Stimulated activated CD4-positive, alpha-beta T cell treated with anti-CD3 and anti-CD28 coated beads, Interleukin-4, amount 100 ng/mL, for 24 hours (primary cell): Measurements from ENCODE around the gene ST3GAL4.

Experiments
- DNase-seq: peaks from one replicate; pipeline ENCODE4 v3.0.0-alpha.2; 2020

Gene ST3GAL4

GRCh38 chr11:126409620-126409985, 54.1 kb downstream of the ST3GAL4 start:
- no peak for DNase-seq

DNA sequence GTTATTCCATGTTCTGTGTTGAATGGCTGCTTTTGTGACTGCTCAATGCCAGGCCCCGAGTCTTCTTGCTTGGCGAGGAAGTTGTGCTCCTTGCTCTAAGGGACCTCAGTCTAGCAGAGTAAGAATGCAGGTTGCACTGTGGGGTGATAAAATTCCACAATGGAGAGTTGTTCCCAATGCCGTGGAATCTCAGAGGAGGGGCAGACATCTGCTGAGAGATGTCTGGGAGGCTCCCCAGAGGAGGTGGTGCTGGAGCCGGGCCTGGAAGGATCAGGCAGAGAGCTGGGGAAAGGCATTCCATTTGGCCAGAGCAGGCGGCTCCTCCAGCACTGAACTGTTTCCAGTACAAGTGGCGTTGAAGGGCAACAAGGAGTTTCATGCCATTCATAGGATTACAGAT, 55.2 kb downstream of the ST3GAL4 start:
- DNase-seq: no peak

GRCh38 chr11:126411971-126412381, 56.5 kb downstream of the ST3GAL4 start:
- no peak for DNase-seq

DNA sequence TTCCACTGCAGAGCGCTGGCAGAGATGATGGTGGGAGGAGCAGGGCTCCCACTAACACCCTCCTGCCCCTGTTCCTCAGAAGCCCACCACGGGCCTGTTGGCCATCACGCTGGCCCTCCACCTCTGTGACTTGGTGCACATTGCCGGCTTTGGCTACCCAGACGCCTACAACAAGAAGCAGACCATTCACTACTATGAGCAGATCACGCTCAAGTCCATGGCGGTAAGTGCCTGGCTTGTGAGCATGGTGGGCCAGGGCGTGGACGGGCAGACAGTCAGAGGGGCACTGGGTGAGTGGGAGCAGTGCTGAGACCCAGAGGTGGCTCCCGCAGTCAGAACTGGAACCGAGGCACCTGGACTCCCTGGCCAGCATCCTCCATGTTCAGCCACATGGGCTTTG, 57.9 kb downstream of the ST3GAL4 start:
- DNase-seq: no peak

DNA sequence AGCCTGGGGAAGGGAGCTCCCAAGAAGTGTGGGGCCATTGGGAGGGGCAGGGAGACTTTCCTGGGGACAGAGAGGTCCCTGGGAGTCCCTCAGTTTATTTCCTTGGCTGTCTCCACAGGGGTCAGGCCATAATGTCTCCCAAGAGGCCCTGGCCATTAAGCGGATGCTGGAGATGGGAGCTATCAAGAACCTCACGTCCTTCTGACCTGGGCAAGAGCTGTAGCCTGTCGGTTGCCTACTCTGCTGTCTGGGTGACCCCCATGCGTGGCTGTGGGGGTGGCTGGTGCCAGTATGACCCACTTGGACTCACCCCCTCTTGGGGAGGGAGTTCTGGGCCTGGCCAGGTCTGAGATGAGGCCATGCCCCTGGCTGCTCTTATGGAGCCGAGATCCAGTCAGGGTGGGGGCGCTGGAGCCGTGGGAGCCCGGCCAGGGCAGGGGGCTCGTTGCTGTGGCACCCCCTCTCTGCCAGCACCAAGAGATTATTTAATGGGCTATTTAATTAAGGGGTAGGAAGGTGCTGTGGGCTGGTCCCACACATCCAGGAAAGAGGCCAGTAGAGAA, 58.4 kb downstream of the ST3GAL4 start:
- DNase-seq: no peak

DNA sequence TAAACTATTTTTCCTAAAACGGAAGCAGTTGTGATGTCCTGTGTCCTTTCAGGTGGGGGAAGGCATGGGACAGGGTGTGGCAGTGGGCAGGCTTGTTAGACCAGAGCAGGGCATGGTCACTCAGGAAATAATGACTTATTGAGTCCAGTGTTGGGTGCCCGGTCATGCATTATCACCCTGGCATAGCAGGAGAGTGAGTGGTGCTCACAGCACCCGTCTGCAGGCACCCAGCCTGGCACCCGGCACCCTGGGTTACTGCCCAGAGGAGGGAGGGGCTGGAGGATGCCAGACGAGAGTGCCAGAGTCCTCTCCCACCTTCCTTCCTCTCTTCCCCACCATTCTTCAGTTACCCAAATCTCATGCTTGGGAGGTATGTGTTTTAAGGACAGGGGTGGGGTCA, 59.1 kb downstream of the ST3GAL4 start:
- no peak for DNase-seq

DNA sequence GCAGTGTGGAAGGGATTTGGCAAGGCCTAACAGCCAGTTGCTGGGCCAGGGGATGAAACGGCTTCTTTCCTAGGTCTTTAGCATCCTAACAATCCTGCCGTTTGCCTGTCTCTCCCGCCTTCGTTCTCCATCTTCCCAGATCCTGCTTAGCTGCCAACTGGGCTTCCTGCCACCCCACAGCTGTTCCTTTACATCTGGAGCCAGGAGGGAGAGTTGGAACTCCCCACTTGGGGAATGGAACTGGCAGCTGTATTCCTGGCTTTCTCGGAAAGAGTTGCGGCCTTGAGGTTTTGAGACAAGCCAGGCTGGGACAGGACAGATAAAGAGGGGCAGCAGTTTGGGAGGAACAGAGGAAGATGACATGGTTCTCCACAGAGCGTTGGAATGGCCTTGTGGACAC, 59.6 kb downstream of the ST3GAL4 start:
- DNase-seq: no peak

GRCh38 chr11:126415669-126416420, 60.4 kb downstream of the ST3GAL4 start:
- DNase-seq: no peak

DNA sequence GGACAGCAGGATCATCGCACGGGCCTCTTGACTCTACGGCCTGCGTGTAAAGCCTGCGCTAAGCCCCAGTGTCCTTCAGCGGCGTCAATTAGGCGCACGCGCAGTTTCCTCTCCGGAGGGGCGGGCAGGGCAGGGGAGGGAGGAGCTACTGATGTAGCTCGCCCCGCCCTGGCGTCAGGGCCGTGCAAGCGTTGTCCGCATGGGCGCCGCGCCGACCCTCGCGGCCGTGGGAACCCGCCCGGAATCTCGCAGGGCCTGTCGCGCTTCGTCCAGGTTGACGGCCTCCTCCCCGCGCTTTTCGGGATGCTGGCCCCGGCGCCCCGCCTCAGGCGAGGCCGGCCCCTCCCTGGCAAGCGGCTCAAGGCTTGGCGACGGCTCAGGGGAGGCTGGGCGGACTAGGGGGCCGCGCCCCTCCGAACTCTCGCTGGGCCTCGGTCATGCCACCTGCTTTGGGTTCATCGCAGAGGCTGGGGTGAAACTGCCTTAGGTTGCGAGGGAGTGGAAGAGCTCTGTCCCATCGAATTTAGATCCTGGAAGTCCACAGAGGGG, 61.1 kb downstream of the ST3GAL4 start:
- DNase-seq: peak; percentile 73

GRCh38 chr11:126417091-126417862, 61.8 kb downstream of the ST3GAL4 start:
- no peak for DNase-seq

DNA sequence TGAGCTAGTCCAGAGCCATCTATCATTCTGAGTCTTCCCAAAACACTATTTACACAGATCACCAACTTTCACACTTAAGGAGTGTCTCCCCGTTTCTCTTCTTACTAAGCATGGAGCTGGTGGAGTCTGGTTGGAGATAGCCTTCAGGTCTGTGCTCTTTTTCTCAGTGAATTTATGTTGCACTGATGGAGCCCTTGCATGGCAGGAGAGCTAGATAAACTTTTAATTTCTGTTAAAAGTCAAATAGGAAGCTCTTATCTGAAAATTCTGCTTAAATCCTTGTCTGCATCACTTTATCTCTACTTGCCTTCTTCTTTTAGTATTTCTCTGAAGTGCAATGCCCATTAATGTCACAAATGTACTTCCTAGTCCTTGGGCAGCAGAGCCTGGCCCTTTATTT, 63.4 kb downstream of the ST3GAL4 start:
- no peak for DNase-seq

GRCh38 chr11:126419801-126420697, 64.6 kb downstream of the ST3GAL4 start:
- DNase-seq: no peak

GRCh38 chr11:126420698-126421256, 65.3 kb downstream of the ST3GAL4 start:
- DNase-seq: no peak

GRCh38 chr11:126421271-126421671, 65.8 kb downstream of the ST3GAL4 start:
- no peak for DNase-seq

DNA sequence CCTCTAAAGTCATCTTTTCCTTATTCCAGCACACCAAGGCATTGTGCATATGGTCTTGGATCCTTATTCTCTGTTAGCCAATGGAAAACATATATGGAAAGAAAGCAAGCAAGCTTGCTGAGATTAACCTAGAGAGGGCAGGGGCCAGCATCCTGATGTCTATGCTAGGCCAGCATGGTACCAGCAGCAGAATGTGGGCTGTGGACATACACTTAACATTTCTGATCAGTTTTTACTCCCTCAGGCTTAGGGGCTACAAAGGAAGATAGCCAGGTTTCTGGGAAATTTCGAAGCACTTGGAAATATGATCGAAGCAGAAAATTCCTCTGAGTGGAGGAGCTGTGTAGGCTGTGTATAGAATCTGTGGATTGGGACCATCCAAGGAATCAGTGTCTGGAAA, 67.0 kb downstream of the ST3GAL4 start:
- DNase-seq: no peak

GRCh38 chr11:126423154-126423553, 67.7 kb downstream of the ST3GAL4 start:
- no peak for DNase-seq

GRCh38 chr11:126423743-126424142, 68.3 kb downstream of the ST3GAL4 start:
- no peak for DNase-seq

- DNase-seq: no peak
Measured at GRCh38 chr11:126424471-126425039, 69.1 kb downstream of the ST3GAL4 start.

GRCh38 chr11:126426106-126426505, 70.6 kb downstream of the ST3GAL4 start:
- no peak for DNase-seq

GRCh38 chr11:126426820-126427749, 71.6 kb downstream of the ST3GAL4 start:
- DNase-seq: no peak
